ENCODE data around the gene HDAC10.

DNA sequence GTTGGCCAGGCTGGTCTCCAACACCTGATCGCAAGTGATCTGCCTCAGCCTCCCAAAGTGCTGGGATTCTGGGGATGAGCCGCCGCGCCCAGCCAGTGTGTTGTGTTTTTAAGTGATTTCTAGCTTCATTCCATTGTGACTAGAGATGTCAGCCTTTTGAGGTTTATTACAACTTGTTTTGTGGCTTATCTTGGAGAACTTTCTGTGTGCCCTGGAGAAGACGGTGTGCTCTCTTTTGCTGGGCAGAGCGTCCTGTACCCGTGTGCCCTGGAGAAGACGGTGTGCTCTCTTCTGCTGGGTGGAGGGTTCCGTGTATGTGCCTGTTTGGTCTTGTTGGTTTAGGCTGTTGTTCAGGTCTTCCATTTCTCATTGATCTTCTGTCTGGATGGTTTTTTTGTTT, 37.8 kb downstream of the HDAC10 start:
- TF ChIP-seq, protein P1, sequence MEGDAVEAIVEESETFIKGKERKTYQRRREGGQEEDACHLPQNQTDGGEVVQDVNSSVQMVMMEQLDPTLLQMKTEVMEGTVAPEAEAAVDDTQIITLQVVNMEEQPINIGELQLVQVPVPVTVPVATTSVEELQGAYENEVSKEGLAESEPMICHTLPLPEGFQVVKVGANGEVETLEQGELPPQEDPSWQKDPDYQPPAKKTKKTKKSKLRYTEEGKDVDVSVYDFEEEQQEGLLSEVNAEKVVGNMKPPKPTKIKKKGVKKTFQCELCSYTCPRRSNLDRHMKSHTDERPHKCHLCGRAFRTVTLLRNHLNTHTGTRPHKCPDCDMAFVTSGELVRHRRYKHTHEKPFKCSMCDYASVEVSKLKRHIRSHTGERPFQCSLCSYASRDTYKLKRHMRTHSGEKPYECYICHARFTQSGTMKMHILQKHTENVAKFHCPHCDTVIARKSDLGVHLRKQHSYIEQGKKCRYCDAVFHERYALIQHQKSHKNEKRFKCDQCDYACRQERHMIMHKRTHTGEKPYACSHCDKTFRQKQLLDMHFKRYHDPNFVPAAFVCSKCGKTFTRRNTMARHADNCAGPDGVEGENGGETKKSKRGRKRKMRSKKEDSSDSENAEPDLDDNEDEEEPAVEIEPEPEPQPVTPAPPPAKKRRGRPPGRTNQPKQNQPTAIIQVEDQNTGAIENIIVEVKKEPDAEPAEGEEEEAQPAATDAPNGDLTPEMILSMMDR (IDR thresholded peaks at IDR 0.05), result no peak
- no peak for TF ChIP-seq EP300 (IDR thresholded peaks at IDR 0.05)
